DLD1 (cell line): ENCODE data around the gene EIF4A2.
"Not testable (repeated sequence)": the region's sequence is repeated elsewhere in the genome, so short reads cannot be mapped to it uniquely, and the experiment has no call there.

Experiments
- in situ Hi-C: cut with HindIII; loops from 2 replicates; pipeline ENCODE4 v1.10.0; 2017; ENCODE audit warnings: low sequenced_read_pairs

Gene EIF4A2

DNA sequence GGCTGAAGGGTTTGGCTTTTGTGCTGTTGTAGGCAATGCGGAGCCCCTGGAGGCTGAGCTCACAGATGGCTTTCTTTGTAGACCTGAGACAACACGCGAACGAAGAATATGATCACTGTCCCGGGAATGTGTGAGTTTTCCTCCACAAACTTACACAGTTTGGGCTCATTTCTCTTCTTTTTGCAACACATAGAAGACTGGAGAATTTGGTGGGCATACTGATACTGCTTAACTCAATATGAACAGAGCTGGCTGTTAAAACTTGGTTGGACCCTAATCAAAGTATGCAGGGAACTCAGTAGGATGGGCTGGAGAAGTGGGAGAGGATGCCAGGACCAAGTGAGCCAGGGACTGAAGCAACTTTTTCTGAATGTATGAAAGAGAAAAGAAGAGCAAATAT lies 35.1 kb downstream of the EIF4A2 start:
- in situ Hi-C loops = no loop called here

DNA sequence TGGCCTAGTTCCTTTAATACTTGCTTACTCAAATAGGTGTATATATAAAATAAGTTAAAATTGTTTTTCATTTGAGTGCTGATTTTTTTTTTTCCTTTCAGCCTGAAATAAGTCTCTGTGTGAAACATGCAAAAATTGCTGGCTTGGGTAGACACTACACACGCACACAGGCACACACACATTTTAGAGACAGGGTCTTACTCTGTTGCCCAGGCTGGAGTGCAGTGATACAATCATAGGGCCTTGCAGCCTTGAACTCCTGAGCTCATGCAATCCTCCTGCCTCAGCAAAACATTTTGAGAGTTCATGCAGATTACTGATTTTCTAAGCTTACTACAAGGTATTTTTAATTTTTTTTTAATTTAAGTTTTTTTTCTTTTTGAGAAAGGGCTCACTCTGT lies 35.6 kb downstream of the EIF4A2 start:
- in situ Hi-C loops = no loop called here

DNA sequence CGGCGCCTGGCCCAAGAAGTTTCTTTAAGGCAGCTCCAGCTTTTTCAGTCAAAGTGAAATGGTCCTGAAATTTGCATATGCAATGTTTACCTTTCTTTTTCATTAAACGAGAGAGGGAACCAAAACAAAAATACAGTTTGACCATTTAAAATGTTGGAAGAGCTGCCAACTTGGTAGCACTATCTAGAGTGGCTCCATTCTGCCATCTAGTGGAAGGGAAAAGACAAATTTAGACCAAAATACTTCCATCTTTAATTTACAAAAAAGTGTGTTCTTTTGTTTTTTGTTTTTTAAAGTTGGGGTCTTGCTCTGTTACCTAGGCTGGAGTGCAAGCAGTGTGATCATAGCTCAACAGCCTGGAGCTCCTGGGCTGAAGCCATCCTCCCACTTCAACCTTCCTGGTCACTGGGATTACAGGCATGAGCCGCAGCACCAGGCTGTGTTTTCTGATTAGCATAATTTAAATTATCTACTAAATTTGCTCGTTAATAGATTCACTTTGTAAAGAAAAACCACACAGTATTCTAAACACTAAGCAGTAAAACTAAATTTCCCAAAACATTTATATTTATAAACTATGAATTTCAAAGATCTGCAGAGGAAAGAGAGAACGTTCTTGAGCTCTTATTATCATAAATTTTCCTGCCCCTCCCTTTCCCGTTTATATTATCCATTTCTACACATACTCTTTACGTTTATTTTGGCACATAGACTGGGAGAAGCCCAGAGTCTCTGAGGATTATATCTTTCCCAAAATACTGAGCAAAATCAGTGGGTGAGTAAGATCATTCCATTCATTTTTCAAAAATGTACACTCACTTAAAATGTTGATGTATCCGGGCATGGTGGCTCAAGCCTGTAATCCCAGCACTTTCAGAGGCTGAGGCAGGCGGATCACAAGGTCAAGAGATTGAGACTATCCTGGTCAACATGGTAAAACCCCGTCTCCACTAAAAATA lies 38.3 kb downstream of the EIF4A2 start:
- in situ Hi-C loops = no loop called here

DNA sequence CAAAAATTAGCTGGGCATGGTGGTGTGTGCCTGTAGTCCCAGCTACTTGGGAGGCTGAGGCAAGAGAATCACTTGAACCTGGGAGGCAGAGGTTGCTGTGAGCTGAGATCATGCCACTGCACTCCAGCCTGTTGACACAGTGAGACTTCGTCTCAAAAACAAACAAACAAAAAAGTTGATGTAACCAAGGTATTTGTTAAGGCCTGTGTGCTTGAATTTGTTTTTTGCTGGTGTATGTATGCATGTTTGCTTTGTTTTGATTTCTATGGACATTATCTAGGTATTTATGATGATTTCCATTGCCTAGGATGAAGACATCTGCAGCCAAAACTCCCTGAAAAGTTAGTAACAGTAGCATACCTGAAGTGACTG lies 39.0 kb downstream of the EIF4A2 start:
- in situ Hi-C loops = not testable (repeated sequence)

DNA sequence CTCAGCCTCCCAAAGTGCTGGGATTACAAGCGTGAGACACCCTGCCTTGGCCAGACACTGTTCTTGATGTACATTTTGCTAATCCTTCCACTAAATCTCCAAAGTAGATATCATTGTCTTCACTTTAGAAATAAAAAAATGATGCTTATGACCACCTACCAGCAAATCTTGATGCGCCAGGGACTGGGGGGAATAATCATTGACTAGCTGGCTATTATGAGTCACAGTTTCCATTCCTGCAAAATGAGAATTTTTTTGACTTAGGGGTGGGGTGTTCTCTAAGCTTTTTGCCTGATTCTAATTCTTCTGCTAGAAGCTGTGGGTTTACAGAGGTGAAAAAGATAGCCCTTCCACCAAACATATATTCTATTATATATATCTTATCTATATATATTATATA lies 40.0 kb downstream of the EIF4A2 start:
- in situ Hi-C loops = no loop called here

DNA sequence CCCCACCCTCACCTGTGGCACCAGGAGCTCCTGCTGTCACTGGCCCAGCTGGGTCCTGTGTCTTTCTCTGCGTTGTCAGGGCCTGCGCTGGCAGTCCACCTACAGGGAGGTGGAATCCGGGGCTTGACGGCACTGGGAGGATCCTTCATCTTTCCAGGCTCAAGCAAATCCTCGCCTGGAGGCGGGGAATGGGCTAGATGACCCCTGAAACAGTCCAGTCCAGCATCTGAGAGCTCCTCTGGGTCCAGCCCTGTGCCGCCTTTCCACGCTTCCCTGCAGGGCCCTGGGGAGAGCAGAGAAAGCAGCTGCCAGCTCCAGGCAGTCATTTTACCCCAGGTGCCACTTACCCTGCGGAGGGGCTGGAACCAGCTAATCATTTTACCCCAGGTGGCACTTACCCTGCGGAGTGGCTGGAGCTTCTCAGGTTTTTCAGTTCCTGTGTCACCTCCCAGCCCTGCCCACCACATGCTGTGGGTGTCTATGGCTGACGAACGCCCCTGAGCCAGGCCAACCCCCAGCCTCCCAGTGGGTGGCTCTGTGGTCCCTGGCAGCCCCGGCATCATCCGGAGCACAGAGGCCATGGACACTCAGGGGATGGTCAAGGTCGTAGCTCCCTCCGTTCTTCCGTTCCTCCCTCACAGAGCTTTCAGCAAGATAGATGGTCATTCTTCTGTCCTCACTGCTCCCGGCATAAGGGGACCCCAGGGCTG lies 41.2 kb downstream of the EIF4A2 start:
- in situ Hi-C loops = no loop called here

DNA sequence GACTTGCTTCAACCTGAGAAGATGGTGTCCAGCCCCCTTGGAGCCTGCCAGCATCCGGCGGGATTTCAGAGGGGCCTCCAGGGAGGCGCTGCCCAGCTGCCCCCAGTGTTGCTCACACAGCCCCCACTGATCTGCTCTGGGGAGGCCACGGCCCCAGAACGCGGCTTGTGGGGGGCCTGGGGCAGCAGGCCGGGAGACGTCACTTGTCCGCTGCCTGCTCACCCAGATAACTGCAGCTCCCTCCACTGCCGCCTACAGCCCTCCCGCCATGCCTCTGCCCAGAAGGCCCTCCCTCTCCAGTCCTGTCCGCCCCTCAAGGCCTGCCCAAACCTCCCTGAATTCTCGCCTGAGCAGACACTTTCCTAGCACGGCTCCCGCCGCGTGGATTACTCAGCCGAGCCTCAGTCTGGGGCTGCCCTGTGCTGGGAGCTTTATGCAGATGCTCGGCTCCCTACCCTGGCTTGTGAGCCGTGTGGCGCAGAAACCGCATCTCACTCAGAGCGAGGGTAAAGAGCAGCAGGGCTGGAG lies 42.0 kb downstream of the EIF4A2 start:
- in situ Hi-C loops = no loop called here

DNA sequence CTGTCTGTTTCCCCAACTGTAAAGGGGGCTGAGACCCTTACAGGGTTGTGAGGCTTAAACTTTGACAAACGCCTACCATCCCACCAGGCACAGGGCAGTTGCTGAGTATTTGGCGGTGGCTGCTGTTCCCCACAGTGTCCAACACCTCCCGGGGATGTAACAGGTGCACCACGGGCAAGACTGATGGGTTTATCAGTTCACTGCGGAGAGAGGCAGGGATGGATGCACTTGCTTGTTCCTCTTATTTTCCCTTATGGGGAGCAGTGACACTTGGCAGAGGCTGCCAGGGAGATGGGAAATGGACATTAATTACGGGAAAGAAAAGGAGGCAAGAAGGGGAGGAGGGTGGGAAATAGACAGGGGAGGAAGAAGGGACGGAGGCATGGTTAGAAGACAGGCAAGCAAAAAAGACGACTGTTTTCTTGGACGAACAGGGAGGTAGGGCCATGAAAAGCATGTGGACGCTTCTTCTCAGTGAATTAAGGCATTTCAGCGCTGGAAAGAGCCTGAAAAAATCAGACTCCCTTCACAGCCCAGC lies 42.6 kb downstream of the EIF4A2 start:
- in situ Hi-C loops = no loop called here

DNA sequence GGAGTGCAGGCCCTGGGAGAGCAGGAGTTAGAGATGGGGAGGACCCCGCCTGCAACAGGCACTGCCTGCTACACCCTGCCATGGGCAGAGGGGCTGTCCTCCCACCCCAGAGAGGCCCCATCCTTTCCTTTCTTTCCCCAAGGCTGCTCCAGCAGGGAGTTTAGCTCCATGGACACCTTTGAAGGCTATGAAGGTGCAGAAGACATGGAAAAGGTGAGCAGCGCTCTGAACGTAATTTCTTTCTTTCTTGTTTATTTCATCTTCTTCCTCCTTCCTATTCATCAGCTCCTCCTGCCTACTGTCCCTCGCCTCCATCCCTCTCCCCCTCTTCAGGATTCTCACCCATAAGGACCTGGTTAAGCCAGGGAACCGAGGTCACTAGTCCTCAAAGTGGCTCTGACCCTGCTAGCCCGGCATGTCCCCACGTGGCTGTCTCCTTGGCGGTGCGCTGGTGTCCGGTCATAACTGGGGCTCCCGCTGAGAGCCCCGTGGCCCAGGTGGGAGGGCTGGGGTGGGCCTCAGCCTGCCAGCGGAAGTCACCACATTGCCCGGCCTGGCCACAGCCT lies 43.1 kb downstream of the EIF4A2 start:
- in situ Hi-C loops = no loop called here

DNA sequence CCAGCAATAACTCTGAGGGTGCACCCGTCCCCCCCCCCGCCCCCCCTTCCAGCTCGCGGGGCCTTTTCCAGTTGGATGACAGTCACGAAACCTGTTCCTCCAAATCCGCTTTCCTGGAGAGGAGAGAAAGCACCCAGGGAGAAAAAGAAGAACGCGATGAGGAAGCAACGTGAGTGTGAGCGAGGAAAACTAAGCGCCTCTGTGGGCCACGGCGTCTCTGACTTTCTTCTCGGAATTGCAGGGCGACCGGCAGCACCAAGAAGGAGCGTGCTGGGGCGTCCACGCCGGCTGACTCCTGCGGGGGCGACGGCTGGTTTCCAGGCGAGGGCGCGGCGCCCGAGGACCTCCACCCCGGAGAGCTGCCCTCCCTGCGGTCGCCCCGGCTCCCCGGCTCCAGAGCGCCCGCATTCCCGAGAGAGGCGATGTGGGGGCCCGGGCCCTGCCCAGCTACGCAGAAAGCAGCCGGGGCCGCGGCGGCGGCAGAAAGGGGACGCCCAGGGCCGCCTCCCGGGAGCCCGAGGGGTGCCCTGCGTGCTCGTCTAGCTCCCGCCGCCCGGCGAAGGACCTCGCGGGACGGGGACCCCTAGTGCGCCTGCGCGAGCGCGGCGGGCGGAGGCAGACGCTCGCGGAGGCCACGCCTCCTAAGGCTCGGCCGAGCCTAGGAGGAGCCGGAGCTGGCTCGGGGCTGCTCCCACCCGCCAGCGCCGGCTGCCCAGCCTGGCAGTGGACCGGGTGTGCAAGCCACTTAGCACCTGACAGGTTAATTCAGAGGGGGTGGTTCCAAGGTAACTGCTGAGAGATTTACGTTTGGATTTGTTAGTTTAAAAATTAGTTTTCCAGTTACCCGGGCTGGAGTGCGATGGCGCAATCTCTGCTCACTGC lies 43.8 kb downstream of the EIF4A2 start:
- in situ Hi-C loops = no loop called here

DNA sequence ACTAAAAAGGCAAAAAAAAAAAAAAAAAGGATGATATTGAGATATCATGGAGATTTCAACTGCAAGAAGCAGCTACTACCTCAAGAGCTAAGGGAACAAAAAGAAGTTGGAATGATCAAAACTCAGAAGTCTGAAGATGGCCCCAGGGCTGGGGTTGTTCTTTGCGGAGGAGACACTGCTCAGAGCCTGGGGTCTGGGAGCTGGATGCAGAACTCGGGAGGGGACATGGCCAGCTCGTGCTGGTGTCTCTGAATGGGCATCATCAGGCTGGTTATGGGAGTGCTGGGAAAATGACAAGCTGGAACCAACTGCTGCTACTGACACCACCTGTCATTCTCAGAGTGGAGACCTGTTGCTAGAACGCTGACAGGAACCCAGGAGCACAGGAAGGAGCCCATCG lies 45.0 kb downstream of the EIF4A2 start:
- in situ Hi-C loops = no loop called here

DNA sequence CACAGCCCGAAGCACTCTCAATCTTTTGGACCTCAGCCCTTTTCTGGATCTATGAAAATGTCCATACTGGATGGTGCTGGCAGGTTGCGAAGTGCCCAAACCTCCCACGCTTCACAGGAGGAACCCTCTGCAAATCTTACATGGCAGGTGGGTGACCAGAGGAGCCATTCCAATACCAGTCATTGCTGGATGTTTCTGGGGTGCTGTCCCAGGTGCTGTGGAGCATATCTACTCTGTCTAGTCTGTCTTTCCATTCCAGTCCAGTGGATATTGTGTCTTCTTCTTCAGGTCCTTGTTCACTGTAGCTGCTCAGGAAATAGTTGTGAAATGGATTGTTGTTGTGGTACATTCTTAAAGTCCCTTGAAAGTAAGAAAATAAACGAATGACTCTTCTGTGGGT lies 48.4 kb downstream of the EIF4A2 start:
- in situ Hi-C loops = no loop called here

DNA sequence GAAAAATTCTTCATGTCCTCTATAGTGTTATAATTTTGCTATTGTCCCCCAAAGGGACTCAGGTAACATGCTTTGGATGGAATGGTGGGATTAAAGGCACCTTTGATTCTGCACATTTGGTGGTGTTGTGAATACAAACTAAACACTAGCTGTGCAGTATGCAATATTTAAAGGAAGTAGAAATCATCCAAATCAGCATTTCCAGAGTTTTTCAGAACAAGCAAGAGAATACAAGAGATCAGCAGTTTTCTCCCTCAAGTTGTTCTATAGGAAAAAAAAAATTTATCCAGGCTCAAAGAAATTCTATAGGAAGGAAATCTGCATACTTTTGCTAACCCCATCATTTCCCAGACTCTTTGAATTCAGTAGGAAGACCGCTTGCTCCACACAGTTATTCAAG lies 48.9 kb downstream of the EIF4A2 start:
- in situ Hi-C loops = no loop called here
